HG02642 (cell line): Measurements from ENCODE around the gene ZWILCH.
"Not testable (repeated sequence)": the region's sequence is repeated elsewhere in the genome, so short reads cannot be mapped to it uniquely, and the experiment has no call there.

ENCODE experiments used
- ATAC-seq: cut with Tn5 transposase; IDR thresholded peaks from one replicate; pipeline ENCODE4 v1.9.1; 2021; ENCODE audit warnings: mild to moderate bottlenecking; ENCODE audit not compliant: unreplicated experiment, poor library complexity

Gene ZWILCH

GRCh38 chr15:66573719-66574595 lies 68.8 kb downstream of the ZWILCH start:
- no peak for ATAC-seq

- no peak for ATAC-seq
These were observed 69.4 kb downstream of the ZWILCH start for GRCh38 chr15:66574596-66574950.

GRCh38 chr15:66578286-66578875 lies 73.3 kb downstream of the ZWILCH start:
- no peak for ATAC-seq

- ATAC-seq, result no peak
These were observed 75.5 kb downstream of the ZWILCH start for GRCh38 chr15:66580643-66581042.

GRCh38 chr15:66581972-66582537 lies 76.9 kb downstream of the ZWILCH start:
- ATAC-seq, result no peak

GRCh38 chr15:66586155-66586976 lies 81.2 kb downstream of the ZWILCH start:
- no peak for ATAC-seq

GRCh38 chr15:66587020-66587419 lies 81.9 kb downstream of the ZWILCH start:
- ATAC-seq, result no peak

- ATAC-seq, result no peak
These were observed 82.6 kb downstream of the ZWILCH start for GRCh38 chr15:66587749-66588148.

GRCh38 chr15:66588537-66588936 lies 83.4 kb downstream of the ZWILCH start:
- ATAC-seq, result no peak

GRCh38 chr15:66588971-66589370 lies 83.8 kb downstream of the ZWILCH start:
- no peak for ATAC-seq

- ATAC-seq, result not testable (repeated sequence)
These were observed 84.3 kb downstream of the ZWILCH start for GRCh38 chr15:66589429-66589828.

- no peak for ATAC-seq
These were observed 85.3 kb downstream of the ZWILCH start for GRCh38 chr15:66590435-66590834.

GRCh38 chr15:66591322-66591862 lies 86.3 kb downstream of the ZWILCH start:
- no peak for ATAC-seq

GRCh38 chr15:66592505-66593218 lies 87.5 kb downstream of the ZWILCH start:
- ATAC-seq, result no peak

GRCh38 chr15:66593219-66593780 lies 88.2 kb downstream of the ZWILCH start:
- no peak for ATAC-seq

- ATAC-seq, result no peak
These were observed 89.2 kb downstream of the ZWILCH start for GRCh38 chr15:66594344-66594743.

- ATAC-seq, result no peak
These were observed 89.7 kb downstream of the ZWILCH start for GRCh38 chr15:66594836-66595235.

GRCh38 chr15:66595332-66595731 lies 90.2 kb downstream of the ZWILCH start:
- no peak for ATAC-seq

GRCh38 chr15:66595931-66596545 lies 90.9 kb downstream of the ZWILCH start:
- no peak for ATAC-seq
